ENCODE results near the gene SDR42E1. TPM values are rescaled to one million over a fixed set of nuclear protein-coding genes. Genes with fewer than 3 reads are reported as not detected.

The SDR42E1 gene
- polyA plus RNA-seq, 1 donor (not counting 4 experiments of a cell fraction or from before 2014, with no cell fraction given) = 20.3 TPM

- dilution Hi-C loops (cut with MboI; ENCODE audit: extremely low pct_ligation_motif_present, low sequenced_read_pairs) = no loop called here
- Histone ChIP-seq H3K9me3 (ENCODE audit: control insufficient read depth, low read depth, low read length) (no peaks in the 10 kb centered on the region), H3K4me2 (ENCODE audit: control insufficient read depth, extremely low read depth, insufficient read depth, low read depth, low read length) (no peak overlapping the region), H3K4me3 (ENCODE audit: control insufficient read depth in 2 of 3, extremely low read depth in 1 of 3, insufficient read depth in 2 of 3, low read depth in 1 of 3, low read length in 3 of 3) (no peak overlapping the region), H4K20me1 (ENCODE audit: control insufficient read depth, extremely low read depth, insufficient read depth, low read length) (no peaks in the 10 kb centered on the region), H3K36me3 (ENCODE audit: control insufficient read depth in 2 of 2, extremely low read depth in 1 of 2, insufficient read depth in 2 of 2, low read length in 2 of 2) (no peaks in the 10 kb centered on the region), H3K9me1 (ENCODE audit: control insufficient read depth, extremely low read depth, insufficient read depth, low read length) (no peaks in the 10 kb centered on the region), H3K4me1 (ENCODE audit: control insufficient read depth, extremely low read depth, insufficient read depth, low read length) (peaks cover 17% of the 10 kb centered on the region), H3K27ac (ENCODE audit: control insufficient read depth, insufficient read depth, low read length) (no peak overlapping the region), H3K79me2 (ENCODE audit: control insufficient read depth, insufficient read depth, low read length) (no peaks in the 10 kb centered on the region), H3K27me3 (ENCODE audit: control insufficient read depth, extremely low read depth, insufficient read depth, low read length) (no peaks in the 10 kb centered on the region), H2AFZ (ENCODE audit: control insufficient read depth, low read length) (no peak overlapping the region), H3K9ac (ENCODE audit: control insufficient read depth, extremely low read depth, insufficient read depth, low read length) (no peak overlapping the region)
- FAIRE-seq (no peak), DNase-seq (ENCODE audit: low read depth, low spot score) (no peak)
- TF ChIP-seq, protein P1, sequence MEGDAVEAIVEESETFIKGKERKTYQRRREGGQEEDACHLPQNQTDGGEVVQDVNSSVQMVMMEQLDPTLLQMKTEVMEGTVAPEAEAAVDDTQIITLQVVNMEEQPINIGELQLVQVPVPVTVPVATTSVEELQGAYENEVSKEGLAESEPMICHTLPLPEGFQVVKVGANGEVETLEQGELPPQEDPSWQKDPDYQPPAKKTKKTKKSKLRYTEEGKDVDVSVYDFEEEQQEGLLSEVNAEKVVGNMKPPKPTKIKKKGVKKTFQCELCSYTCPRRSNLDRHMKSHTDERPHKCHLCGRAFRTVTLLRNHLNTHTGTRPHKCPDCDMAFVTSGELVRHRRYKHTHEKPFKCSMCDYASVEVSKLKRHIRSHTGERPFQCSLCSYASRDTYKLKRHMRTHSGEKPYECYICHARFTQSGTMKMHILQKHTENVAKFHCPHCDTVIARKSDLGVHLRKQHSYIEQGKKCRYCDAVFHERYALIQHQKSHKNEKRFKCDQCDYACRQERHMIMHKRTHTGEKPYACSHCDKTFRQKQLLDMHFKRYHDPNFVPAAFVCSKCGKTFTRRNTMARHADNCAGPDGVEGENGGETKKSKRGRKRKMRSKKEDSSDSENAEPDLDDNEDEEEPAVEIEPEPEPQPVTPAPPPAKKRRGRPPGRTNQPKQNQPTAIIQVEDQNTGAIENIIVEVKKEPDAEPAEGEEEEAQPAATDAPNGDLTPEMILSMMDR (optimal IDR thresholded peaks at IDR 0.05 in 1 of 3, IDR thresholded peaks at IDR 0.05 in 1 of 3, conservative IDR thresholded peaks at IDR 0.05 in 1 of 3; ENCODE audit: extremely low read depth in 1 of 3, insufficient read depth in 2 of 3, low read length in 3 of 3) = no peak
These were observed 13.6 kb upstream of the SDR42E1 start for GRCh38 chr16:82024883-82025282.

DNA sequence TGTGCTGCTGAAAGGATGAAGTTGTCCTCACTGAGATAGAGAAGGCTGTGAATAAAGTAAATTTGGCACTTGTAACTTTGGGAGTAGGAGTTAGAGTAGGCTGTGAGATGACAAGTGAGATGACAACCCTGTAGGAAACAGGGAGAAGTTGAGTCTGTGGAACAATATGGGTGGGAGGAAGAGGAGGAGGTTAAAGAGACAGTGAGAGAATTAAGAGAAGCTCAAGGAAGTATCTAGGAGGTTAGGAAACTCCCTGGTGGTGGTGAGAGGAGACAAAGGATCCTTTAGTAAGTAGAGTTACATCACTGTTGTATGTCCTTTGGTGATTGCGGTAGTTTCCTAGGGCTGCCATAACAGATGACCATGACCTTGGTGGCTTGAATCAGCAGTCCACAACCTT lies 13.0 kb upstream of the SDR42E1 start:
- H3K4me2 ChIP-seq (ENCODE audit: control insufficient read depth, extremely low read depth, insufficient read depth, low read depth, low read length) = no peak overlapping the region
- H2AFZ ChIP-seq (ENCODE audit: control insufficient read depth, low read length) = no peak overlapping the region
- H3K9ac ChIP-seq (ENCODE audit: control insufficient read depth, extremely low read depth, insufficient read depth, low read length) = no peak overlapping the region
- H3K79me2 ChIP-seq (ENCODE audit: control insufficient read depth, insufficient read depth, low read length) = no peaks in the 10 kb centered on the region
- H4K20me1 ChIP-seq (ENCODE audit: control insufficient read depth, extremely low read depth, insufficient read depth, low read length) = no peaks in the 10 kb centered on the region
- no peak overlapping the region for H3K4me3 ChIP-seq (ENCODE audit: control insufficient read depth in 2 of 3, extremely low read depth in 1 of 3, insufficient read depth in 2 of 3, low read depth in 1 of 3, low read length in 3 of 3)
- no peaks in the 10 kb centered on the region for H3K9me1 ChIP-seq (ENCODE audit: control insufficient read depth, extremely low read depth, insufficient read depth, low read length)
- H3K9me3 ChIP-seq (ENCODE audit: control insufficient read depth, low read depth, low read length) = no peaks in the 10 kb centered on the region
- dilution Hi-C loops (cut with MboI; ENCODE audit: extremely low pct_ligation_motif_present, low sequenced_read_pairs) = no loop called here
- DNase-seq (ENCODE audit: low read depth, low spot score) (no peak), FAIRE-seq (no peak)
- no peak overlapping the region for H3K27ac ChIP-seq (ENCODE audit: control insufficient read depth, insufficient read depth, low read length)
- no peaks in the 10 kb centered on the region for H3K36me3 ChIP-seq (ENCODE audit: control insufficient read depth in 2 of 2, extremely low read depth in 1 of 2, insufficient read depth in 2 of 2, low read length in 2 of 2)
- H3K27me3 ChIP-seq (ENCODE audit: control insufficient read depth, extremely low read depth, insufficient read depth, low read length) = no peaks in the 10 kb centered on the region
- TF ChIP-seq EZH2 (IDR thresholded peaks at IDR 0.05; ENCODE audit: low read length) = no peak
- TF ChIP-seq, protein P1 (optimal IDR thresholded peaks at IDR 0.05 in 1 of 3, IDR thresholded peaks at IDR 0.05 in 1 of 3, conservative IDR thresholded peaks at IDR 0.05 in 1 of 3; ENCODE audit: extremely low read depth in 1 of 3, insufficient read depth in 2 of 3, low read length in 3 of 3) = no peak
- peaks cover 17% of the 10 kb centered on the region for H3K4me1 ChIP-seq (ENCODE audit: control insufficient read depth, extremely low read depth, insufficient read depth, low read length)

All from keratinocyte (primary cell).